Astrocyte (in vitro differentiated cells and primary cell): ENCODE data around the gene TRPV2. TPM values are rescaled to one million over a fixed set of nuclear protein-coding genes. Genes with fewer than 3 reads are reported as not detected.
A peak's percentile ranks its signal among the peaks of the same experiment; 100 is the strongest.

Experiments
- DNase-seq: peaks from one replicate; pipeline ENCODE4 v3.0.0-alpha.2; 2010; ENCODE audit warnings: low read depth
- FAIRE-seq: peaks from 2 replicates; lab custom pipeline; 2011; peaks lifted over from hg19 to GRCh38; lab: Jason Lieb, UNC
- H2AFZ ChIP-seq: 2 replicates; pipeline ENCODE4 v1.6.0; 2012; ENCODE audit warnings: low read depth, low read length, inconsistent platforms
- H3K27ac ChIP-seq: 2 replicates; pipeline ENCODE4 v1.5.1; 2011; ENCODE audit warnings: low read depth, low read length, inconsistent platforms
- H3K27me3 ChIP-seq: 2 replicates; pipeline ENCODE4 v1.6.0; 2011; ENCODE audit warnings: low read length, inconsistent platforms; ENCODE audit not compliant: insufficient read depth
- H3K36me3 ChIP-seq: 2 replicates; pipeline ENCODE4 v1.5.1; 2011; ENCODE audit warnings: low read length, inconsistent platforms; ENCODE audit not compliant: insufficient read depth
- H3K4me1 ChIP-seq: 2 replicates; pipeline ENCODE4 v1.5.1; 2011; ENCODE audit warnings: low read length, inconsistent platforms; ENCODE audit not compliant: insufficient read depth
- H3K4me2 ChIP-seq: 2 replicates; pipeline ENCODE4 v1.6.0; 2012; ENCODE audit warnings: low read length, inconsistent platforms
- H3K4me3 ChIP-seq: 2 replicates; pipeline ENCODE4 v1.5.1; 2011; ENCODE audit warnings: low read depth, mild to moderate bottlenecking, low read length, inconsistent platforms; ENCODE audit not compliant: insufficient read depth
- H3K79me2 ChIP-seq: 2 replicates; pipeline ENCODE4 v1.6.0; 2012; ENCODE audit warnings: mild to moderate bottlenecking, low read length, inconsistent platforms; ENCODE audit not compliant: insufficient read depth
- H3K9ac ChIP-seq: 2 replicates; pipeline ENCODE4 v1.6.0; 2012; ENCODE audit warnings: mild to moderate bottlenecking, low read length, inconsistent platforms
- H3K9me3 ChIP-seq: 2 replicates; pipeline ENCODE4 v1.5.1; 2012; ENCODE audit warnings: low read depth, mild to moderate bottlenecking, low read length, inconsistent platforms; ENCODE audit not compliant: insufficient read depth
- H4K20me1 ChIP-seq: 2 replicates; pipeline ENCODE4 v1.6.0; 2012; ENCODE audit warnings: low read length, inconsistent platforms; ENCODE audit not compliant: insufficient read depth
- H3K27ac Mint-ChIP-seq: one replicate; pipeline ENCODE4 v1.8.0; 2021; ENCODE audit warnings: mild to moderate bottlenecking, mixed read lengths; ENCODE audit not compliant: unreplicated experiment
- H3K27me3 Mint-ChIP-seq: one replicate; pipeline ENCODE4 v1.8.0; 2021; ENCODE audit warnings: low read depth, mixed read lengths; ENCODE audit not compliant: unreplicated experiment
- H3K36me3 Mint-ChIP-seq: one replicate; pipeline ENCODE4 v1.8.0; 2021; ENCODE audit warnings: low read depth, mixed read lengths; ENCODE audit not compliant: unreplicated experiment
- H3K4me1 Mint-ChIP-seq: one replicate; pipeline ENCODE4 v1.8.0; 2021; ENCODE audit warnings: low read depth, mixed read lengths; ENCODE audit not compliant: unreplicated experiment
- H3K4me3 Mint-ChIP-seq: one replicate; pipeline ENCODE4 v1.8.0; 2021; ENCODE audit warnings: mild to moderate bottlenecking, moderate library complexity, mixed read lengths; ENCODE audit not compliant: unreplicated experiment
- H3K9me3 Mint-ChIP-seq: one replicate; pipeline ENCODE4 v1.8.0; 2021; ENCODE audit warnings: mild to moderate bottlenecking, mixed read lengths; ENCODE audit not compliant: unreplicated experiment
- EZH2 ChIP-seq: IDR thresholded peaks from 2 replicates; pipeline ENCODE4 v1.6.1; 2012; ENCODE audit warnings: mild to moderate bottlenecking, low read length, inconsistent platforms; ENCODE audit not compliant: insufficient read depth
- total RNA-seq: library from RNA; stranded (reverse); gene quantifications from 2 replicates; pipeline ENCODE4 v1.2.1, GENCODE V29; 2021
- TF ChIP-seq, protein P1 (sequence below): IDR thresholded peaks from 2 replicates; pipeline ENCODE4 v1.5.1; 2011; ENCODE audit warnings: low read depth, mild to moderate bottlenecking, inconsistent platforms, low read length, moderate library complexity; ENCODE audit not compliant: insufficient read depth

Gene TRPV2
- total RNA-seq, 1 donor from 2014 or later, result 0.86 TPM

DNA sequence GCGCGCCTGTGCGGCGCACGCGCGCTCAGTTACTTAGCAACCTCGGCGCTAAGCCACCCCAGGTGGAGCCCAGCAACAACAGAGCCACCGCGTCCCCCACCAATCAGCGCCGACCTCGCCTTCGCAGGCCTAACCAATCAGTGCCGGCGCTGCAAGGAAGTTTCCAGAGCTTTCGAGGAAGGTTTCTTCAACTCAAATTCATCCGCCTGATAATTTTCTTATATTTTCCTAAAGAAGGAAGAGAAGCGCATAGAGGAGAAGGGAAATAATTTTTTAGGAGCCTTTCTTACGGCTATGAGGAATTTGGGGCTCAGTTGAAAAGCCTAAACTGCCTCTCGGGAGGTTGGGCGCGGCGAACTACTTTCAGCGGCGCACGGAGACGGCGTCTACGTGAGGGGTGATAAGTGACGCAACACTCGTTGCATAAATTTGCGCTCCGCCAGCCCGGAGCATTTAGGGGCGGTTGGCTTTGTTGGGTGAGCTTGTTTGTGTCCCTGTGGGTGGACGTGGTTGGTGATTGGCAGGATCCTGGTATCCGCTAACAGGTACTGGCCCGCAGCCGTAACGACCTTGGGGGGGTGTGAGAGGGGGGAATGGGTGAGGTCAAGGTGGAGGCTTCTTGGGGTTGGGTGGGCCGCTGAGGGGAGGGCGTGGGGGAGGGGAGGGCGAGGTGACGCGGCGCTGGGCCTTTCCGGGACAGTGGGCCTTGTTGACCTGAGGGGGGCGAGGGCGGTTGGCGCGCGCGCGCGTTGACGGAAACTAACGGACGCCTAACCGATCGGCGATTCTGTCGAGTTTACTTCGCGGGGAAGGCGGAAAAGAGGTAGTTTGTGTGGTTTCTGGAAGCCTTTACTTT lies 34.5 kb upstream of the TRPV2 start, which contains the start of gene UBB:
TSS of gene UBB (plus strand) at position 452 of the 856 bp plus-strand sequence. CDS start 817 bp downstream, outside the sequence.
- no peak for TF ChIP-seq EZH2
- TF ChIP-seq, protein P1, sequence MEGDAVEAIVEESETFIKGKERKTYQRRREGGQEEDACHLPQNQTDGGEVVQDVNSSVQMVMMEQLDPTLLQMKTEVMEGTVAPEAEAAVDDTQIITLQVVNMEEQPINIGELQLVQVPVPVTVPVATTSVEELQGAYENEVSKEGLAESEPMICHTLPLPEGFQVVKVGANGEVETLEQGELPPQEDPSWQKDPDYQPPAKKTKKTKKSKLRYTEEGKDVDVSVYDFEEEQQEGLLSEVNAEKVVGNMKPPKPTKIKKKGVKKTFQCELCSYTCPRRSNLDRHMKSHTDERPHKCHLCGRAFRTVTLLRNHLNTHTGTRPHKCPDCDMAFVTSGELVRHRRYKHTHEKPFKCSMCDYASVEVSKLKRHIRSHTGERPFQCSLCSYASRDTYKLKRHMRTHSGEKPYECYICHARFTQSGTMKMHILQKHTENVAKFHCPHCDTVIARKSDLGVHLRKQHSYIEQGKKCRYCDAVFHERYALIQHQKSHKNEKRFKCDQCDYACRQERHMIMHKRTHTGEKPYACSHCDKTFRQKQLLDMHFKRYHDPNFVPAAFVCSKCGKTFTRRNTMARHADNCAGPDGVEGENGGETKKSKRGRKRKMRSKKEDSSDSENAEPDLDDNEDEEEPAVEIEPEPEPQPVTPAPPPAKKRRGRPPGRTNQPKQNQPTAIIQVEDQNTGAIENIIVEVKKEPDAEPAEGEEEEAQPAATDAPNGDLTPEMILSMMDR, result no peak
- peak within 1 kb of the TSS; percentile 87 for H3K4me2 ChIP-seq
- Mint-ChIP-seq H3K27ac (peak within 1 kb of the TSS; percentile 100), H3K4me1 (peaks cover 21% of the 10 kb centered on the region), H3K27me3 (no peaks in the 10 kb centered on the region), H3K9me3 (peaks cover 5% of the 10 kb centered on the region), H3K36me3 (peaks cover 19% of the 10 kb centered on the region), H3K4me3 (peak within 1 kb of the TSS; percentile 94)
- H3K27me3 ChIP-seq, result no peaks in the 10 kb centered on the region
- DNase-seq, result peak; percentile 98
- FAIRE-seq, result peak; percentile 29
- peak within 1 kb of the TSS; percentile 97 for H3K27ac ChIP-seq
- H3K36me3 ChIP-seq, result peaks cover 11% of the 10 kb centered on the region
- peak within 1 kb of the TSS; percentile 97 for H2AFZ ChIP-seq
- peak within 1 kb of the TSS; percentile 97 for H3K4me3 ChIP-seq
- H4K20me1 ChIP-seq, result peaks cover 41% of the 10 kb centered on the region
- H3K79me2 ChIP-seq, result peaks cover 36% of the 10 kb centered on the region
- no peaks in the 10 kb centered on the region for H3K9me3 ChIP-seq
- peaks cover 17% of the 10 kb centered on the region for H3K4me1 ChIP-seq
- peak within 1 kb of the TSS; percentile 99 for H3K9ac ChIP-seq

DNA sequence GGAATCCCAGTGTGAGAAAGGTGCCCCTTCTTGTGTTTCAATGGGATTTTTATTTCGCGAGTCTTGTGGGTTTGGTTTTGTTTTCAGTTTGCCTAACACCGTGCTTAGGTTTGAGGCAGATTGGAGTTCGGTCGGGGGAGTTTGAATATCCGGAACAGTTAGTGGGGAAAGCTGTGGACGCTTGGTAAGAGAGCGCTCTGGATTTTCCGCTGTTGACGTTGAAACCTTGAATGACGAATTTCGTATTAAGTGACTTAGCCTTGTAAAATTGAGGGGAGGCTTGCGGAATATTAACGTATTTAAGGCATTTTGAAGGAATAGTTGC lies 33.9 kb upstream of the TRPV2 start:
- H3K27ac ChIP-seq, result peak overlapping the region; percentile 97
- no peaks in the 10 kb centered on the region for H3K27me3 ChIP-seq
- DNase-seq (peak; percentile 25), FAIRE-seq (no peak)
- peaks cover 5% of the 10 kb centered on the region for H3K9me3 Mint-ChIP-seq
- H3K4me2 ChIP-seq, result peak overlapping the region; percentile 87
- H3K4me1 ChIP-seq, result peaks cover 17% of the 10 kb centered on the region
- peak overlapping the region; percentile 97 for H3K4me3 ChIP-seq
- no peak overlapping the region for H2AFZ ChIP-seq
- no peaks in the 10 kb centered on the region for H3K9me3 ChIP-seq
- peak overlapping the region; percentile 99 for H3K9ac ChIP-seq
- H4K20me1 ChIP-seq, result peaks cover 41% of the 10 kb centered on the region
- H3K79me2 ChIP-seq, result peaks cover 36% of the 10 kb centered on the region
- no peaks in the 10 kb centered on the region for H3K27me3 Mint-ChIP-seq
- peak overlapping the region; percentile 100 for H3K27ac Mint-ChIP-seq
- peak overlapping the region; percentile 94 for H3K4me3 Mint-ChIP-seq
- H3K4me1 Mint-ChIP-seq, result peaks cover 21% of the 10 kb centered on the region
- TF ChIP-seq, protein P1, result no peak
- no peak for TF ChIP-seq EZH2
- peaks cover 11% of the 10 kb centered on the region for H3K36me3 ChIP-seq
- peaks cover 19% of the 10 kb centered on the region for H3K36me3 Mint-ChIP-seq
